Right atrium auricular region (tissue), 2 donors: ENCODE data around the gene BHLHE23. TPM values are rescaled to one million over a fixed set of nuclear protein-coding genes. Genes with fewer than 3 reads are reported as not detected.
"Not testable (repeated sequence)": the region's sequence is repeated elsewhere in the genome, so short reads cannot be mapped to it uniquely, and the experiment has no call there.

Experiments used
- DNase-seq: peaks from one replicate; pipeline ENCODE4 v3.0.0-alpha.2; 2019; ENCODE audit warnings: low spot score
- H3K27ac ChIP-seq, 2 donors: fragments of 200-600 bp; sonication (generic); 1 replicate in 1 of 2; 2 replicates in 1 of 2; pipeline ENCODE4 v1.5.1; 2016 to 2019
- H3K27me3 ChIP-seq, 2 donors: fragments of 200-600 bp; sonication (generic); one replicate each; pipeline versions ENCODE4 v1.5.1 to v1.6.0; 2017 to 2019
- H3K36me3 ChIP-seq: fragments of 200-600 bp; sonication (generic); one replicate; pipeline ENCODE4 v1.5.1; 2016
- H3K4me1 ChIP-seq, 2 donors: fragments of 200-600 bp; sonication (generic); one replicate each; pipeline versions ENCODE4 v1.5.1 to v1.6.0; 2017 to 2019
- H3K4me3 ChIP-seq, 2 donors: fragments of 200-600 bp; sonication (generic); 1 replicate in 1 of 2; 2 replicates in 1 of 2; pipeline ENCODE4 v1.5.1; 2017 to 2019; ENCODE audit warnings: mild to moderate bottlenecking in 1 of 2, moderate library complexity in 1 of 2
- H3K9me3 ChIP-seq, 2 donors: fragments of 200-600 bp; sonication (generic); one replicate each; pipeline ENCODE4 v1.5.1; 2019
- total RNA-seq, 2 donors: library from RNA; depleted of rRNA; stranded (reverse); fragments of >200 nt; gene quantifications; one replicate each; pipeline ENCODE4 v1.1.0, GENCODE V29; 2016
- TF ChIP-seq, protein P1 (sequence below), 2 donors: fragments of 200-600 bp; sonication (generic); IDR thresholded peaks; one replicate each; pipeline ENCODE4 v1.5.1; 2019; ENCODE audit warnings: antibody characterized with exemption in 2 of 2

Gene BHLHE23
- total RNA-seq, 2 donors from 2014 or later, result not detected

- TF ChIP-seq, protein P1, sequence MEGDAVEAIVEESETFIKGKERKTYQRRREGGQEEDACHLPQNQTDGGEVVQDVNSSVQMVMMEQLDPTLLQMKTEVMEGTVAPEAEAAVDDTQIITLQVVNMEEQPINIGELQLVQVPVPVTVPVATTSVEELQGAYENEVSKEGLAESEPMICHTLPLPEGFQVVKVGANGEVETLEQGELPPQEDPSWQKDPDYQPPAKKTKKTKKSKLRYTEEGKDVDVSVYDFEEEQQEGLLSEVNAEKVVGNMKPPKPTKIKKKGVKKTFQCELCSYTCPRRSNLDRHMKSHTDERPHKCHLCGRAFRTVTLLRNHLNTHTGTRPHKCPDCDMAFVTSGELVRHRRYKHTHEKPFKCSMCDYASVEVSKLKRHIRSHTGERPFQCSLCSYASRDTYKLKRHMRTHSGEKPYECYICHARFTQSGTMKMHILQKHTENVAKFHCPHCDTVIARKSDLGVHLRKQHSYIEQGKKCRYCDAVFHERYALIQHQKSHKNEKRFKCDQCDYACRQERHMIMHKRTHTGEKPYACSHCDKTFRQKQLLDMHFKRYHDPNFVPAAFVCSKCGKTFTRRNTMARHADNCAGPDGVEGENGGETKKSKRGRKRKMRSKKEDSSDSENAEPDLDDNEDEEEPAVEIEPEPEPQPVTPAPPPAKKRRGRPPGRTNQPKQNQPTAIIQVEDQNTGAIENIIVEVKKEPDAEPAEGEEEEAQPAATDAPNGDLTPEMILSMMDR (IDR thresholded peaks at IDR 0.05), result no peak
- Histone ChIP-seq H3K36me3 (no peaks in the 10 kb centered on the region), H3K4me3 (no peak overlapping the region), H3K4me1 (no peaks in the 10 kb centered on the region), H3K27ac (no peak overlapping the region), H3K27me3 (no peaks in the 10 kb centered on the region), H3K9me3 (no peaks in the 10 kb centered on the region)
- DNase-seq, result no peak
These were observed 35.0 kb upstream of the BHLHE23 start for GRCh38 chr20:63041776-63042175.

- Histone ChIP-seq H3K27me3 (peaks cover 0 to 6% of the 10 kb centered on the region in 2 donors), H3K27ac (no peak overlapping the region), H3K9me3 (no peaks in the 10 kb centered on the region), H3K4me1 (peaks cover 0 to 7% of the 10 kb centered on the region in 2 donors), H3K36me3 (no peaks in the 10 kb centered on the region), H3K4me3 (no peak overlapping the region)
- TF ChIP-seq, protein P1 (IDR thresholded peaks at IDR 0.05), result no peak
- no peak for DNase-seq
These were observed 31.0 kb upstream of the BHLHE23 start for GRCh38 chr20:63037669-63038268.

DNA sequence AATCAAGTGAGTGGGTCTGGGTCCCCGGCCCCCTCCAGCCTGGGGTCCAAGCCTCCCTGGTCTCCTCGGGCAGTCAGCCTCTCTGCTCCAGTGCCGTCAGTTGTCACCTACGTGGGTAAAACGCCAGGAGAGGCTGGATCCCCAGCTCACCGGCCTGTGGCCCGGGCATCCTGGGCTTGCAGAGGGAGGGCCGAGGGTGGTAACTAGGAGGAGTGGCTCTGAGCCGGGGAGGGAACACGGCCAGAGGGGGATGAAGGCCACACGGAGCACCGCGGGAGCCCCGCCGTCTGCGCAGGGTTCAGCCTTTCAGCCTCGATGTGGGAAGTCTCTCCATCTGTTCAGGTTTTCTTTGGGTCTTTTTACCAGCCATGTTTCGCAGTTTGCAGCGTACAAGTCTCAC, 29.5 kb upstream of the BHLHE23 start:
- H3K27ac ChIP-seq, result no peak overlapping the region
- H3K4me1 ChIP-seq, result peaks cover 0 to 7% of the 10 kb centered on the region in 2 donors
- H3K4me3 ChIP-seq, result no peak overlapping the region
- TF ChIP-seq, protein P1 (IDR thresholded peaks at IDR 0.05), result no peak
- H3K27me3 ChIP-seq, result peaks cover 0 to 7% of the 10 kb centered on the region in 2 donors
- no peaks in the 10 kb centered on the region for H3K36me3 ChIP-seq
- DNase-seq, result no peak
- H3K9me3 ChIP-seq, result no peaks in the 10 kb centered on the region

GRCh38 chr20:63035603-63036185, 28.9 kb upstream of the BHLHE23 start:
- Histone ChIP-seq H3K4me1 (peaks cover 0 to 7% of the 10 kb centered on the region in 2 donors), H3K9me3 (no peaks in the 10 kb centered on the region), H3K4me3 (no peak overlapping the region), H3K27ac (no peak overlapping the region), H3K36me3 (no peaks in the 10 kb centered on the region), H3K27me3 (peaks cover 0 to 7% of the 10 kb centered on the region in 2 donors)
- no peak for DNase-seq
- TF ChIP-seq, protein P1 (IDR thresholded peaks at IDR 0.05), result no peak

DNA sequence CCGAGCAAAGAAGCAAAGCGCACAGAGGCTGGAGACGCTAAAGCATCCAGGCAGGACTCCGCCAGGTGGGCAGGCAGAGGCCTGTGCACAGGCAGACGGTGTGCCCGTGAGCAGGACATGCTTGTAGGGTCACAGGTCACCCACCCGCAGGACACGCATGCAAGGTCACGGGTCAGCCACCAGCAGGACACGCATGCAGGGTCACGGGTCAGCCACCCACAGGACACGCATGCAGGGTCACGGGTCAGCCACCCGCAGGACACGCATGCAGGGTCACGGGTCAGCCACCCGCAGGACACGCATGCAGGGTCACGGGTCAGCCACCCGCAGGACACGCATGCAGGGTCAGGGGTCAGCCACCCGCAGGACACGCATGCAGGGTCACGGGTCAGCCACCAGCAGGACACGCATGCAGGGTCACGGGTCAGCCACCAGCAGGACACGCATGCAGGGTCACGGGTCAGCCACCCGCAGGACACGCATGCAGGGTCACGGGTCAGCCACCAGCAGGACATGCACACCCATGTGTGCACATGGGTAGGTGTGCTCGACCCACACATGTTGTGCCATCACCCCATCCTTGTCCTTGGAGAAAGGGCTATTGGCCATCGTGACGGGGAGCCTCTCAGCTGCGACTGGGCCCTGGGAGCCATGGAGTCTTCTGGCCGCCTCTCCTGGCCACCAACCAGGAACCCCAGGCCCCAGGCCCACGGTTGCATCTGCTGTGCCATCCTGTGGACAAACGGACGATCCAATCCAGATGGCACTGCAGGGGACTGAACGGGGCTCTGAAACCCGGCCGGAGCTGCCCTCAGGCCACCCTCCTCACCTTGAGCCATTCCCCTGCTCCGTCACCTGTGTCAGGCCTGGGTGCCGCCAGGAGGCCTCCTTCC, 28.2 kb upstream of the BHLHE23 start:
- not testable (repeated sequence) for DNase-seq, H3K4me3 ChIP-seq, H3K36me3 ChIP-seq, H3K4me1 ChIP-seq, H3K9me3 ChIP-seq, H3K27ac ChIP-seq
- H3K27me3 ChIP-seq, result peaks cover 0 to 12% of the 10 kb centered on the region in 2 donors
